Vagina (tissue), 2 donors: ENCODE measurements around the gene LCN15.

Experiments
- POLR2AphosphoS5 ChIP-seq, 2 donors: sonication (generic); formaldehyde crosslinking; IDR thresholded peaks; one replicate each; pipeline ENCODE4 v1.9.0; 2017; ENCODE audit warnings: antibody characterized with exemption in 2 of 2, mild to moderate bottlenecking in 2 of 2, low read depth in 1 of 2; ENCODE audit not compliant: insufficient read depth in 1 of 2
- TF ChIP-seq, protein P1 (sequence below), 3 experiments: fragments of 450-650 bp in 2 of 3; fragments of 200-600 bp in 1 of 3; sonication (generic) in 1 of 3; IDR thresholded peaks; one replicate each; pipeline ENCODE4 v1.5.1; 2017 to 2019; ENCODE audit warnings: antibody characterized with exemption in 3 of 3, mild to moderate bottlenecking in 2 of 3, moderate library complexity in 2 of 3

DNA sequence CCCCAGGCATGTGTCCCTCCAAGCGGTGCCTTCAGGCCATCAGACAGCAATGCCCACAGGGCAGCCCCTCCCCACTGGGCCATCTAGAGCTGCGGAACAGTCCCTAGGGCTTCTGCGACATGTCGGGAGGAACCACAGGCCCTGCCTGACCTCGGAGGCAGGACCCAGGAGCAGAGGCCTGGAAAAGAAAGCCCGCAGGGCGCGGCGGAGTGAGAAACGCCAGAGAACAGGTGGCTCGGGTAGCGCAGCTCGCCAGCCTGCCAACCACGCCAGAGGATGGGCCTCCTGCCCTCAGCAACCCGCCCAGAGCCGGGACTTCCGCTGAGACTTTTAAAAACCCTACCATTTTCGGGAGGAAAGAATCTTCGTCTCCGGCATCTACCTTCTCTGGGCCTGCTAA is 7.0 kb downstream of the LCN15 start:
- TF ChIP-seq, protein P1, sequence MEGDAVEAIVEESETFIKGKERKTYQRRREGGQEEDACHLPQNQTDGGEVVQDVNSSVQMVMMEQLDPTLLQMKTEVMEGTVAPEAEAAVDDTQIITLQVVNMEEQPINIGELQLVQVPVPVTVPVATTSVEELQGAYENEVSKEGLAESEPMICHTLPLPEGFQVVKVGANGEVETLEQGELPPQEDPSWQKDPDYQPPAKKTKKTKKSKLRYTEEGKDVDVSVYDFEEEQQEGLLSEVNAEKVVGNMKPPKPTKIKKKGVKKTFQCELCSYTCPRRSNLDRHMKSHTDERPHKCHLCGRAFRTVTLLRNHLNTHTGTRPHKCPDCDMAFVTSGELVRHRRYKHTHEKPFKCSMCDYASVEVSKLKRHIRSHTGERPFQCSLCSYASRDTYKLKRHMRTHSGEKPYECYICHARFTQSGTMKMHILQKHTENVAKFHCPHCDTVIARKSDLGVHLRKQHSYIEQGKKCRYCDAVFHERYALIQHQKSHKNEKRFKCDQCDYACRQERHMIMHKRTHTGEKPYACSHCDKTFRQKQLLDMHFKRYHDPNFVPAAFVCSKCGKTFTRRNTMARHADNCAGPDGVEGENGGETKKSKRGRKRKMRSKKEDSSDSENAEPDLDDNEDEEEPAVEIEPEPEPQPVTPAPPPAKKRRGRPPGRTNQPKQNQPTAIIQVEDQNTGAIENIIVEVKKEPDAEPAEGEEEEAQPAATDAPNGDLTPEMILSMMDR (IDR thresholded peaks at IDR 0.05): no peak
- no peak for TF ChIP-seq POLR2AphosphoS5 (IDR thresholded peaks at IDR 0.05; ENCODE audit: insufficient read depth in 1 of 2, low read depth in 1 of 2)
